ENCODE results near the gene FBLN2. TPM values are rescaled to one million over a fixed set of nuclear protein-coding genes. Genes with fewer than 3 reads are reported as not detected.

FBLN2 gene
- total RNA-seq, 1 donor from 2014 or later, result 1.3 TPM

DNA sequence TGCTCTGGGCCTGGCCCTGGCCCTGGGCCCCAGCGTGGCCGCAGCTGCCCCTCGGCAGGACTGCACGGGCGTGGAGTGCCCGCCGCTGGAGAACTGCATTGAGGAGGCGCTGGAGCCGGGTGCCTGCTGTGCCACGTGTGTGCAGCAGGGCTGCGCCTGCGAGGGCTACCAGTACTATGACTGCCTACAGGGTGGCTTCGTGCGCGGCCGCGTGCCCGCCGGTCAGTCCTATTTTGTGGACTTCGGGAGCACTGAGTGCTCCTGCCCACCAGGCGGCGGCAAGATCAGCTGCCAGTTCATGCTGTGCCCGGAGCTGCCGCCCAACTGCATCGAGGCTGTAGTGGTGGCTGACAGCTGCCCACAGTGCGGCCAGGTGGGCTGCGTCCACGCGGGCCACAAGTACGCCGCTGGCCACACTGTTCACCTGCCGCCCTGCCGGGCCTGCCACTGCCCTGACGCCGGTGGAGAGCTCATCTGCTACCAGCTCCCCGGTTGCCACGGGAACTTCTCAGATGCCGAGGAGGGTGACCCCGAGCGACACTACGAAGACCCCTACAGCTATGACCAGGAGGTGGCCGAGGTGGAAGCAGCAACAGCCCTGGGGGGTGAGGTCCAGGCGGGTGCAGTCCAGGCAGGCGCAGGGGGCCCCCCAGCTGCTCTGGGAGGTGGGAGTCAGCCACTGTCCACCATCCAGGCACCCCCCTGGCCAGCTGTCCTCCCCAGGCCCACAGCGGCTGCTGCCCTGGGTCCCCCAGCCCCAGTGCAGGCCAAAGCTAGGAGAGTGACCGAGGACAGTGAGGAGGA lies 21.7 kb downstream of the FBLN2 start:
- TF ChIP-seq, protein P1, sequence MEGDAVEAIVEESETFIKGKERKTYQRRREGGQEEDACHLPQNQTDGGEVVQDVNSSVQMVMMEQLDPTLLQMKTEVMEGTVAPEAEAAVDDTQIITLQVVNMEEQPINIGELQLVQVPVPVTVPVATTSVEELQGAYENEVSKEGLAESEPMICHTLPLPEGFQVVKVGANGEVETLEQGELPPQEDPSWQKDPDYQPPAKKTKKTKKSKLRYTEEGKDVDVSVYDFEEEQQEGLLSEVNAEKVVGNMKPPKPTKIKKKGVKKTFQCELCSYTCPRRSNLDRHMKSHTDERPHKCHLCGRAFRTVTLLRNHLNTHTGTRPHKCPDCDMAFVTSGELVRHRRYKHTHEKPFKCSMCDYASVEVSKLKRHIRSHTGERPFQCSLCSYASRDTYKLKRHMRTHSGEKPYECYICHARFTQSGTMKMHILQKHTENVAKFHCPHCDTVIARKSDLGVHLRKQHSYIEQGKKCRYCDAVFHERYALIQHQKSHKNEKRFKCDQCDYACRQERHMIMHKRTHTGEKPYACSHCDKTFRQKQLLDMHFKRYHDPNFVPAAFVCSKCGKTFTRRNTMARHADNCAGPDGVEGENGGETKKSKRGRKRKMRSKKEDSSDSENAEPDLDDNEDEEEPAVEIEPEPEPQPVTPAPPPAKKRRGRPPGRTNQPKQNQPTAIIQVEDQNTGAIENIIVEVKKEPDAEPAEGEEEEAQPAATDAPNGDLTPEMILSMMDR (IDR thresholded peaks at IDR 0.05), result no peak
- intact Hi-C loops (cut with micrococcal nuclease), result no loop called here
- Mint-ChIP-seq H3K4me3 (no peak overlapping the region), H3K9me3 (no peaks in the 10 kb centered on the region), H3K36me3 (ENCODE audit: low read depth) (no peaks in the 10 kb centered on the region), H3K4me1 (no peaks in the 10 kb centered on the region), H3K27ac (no peak overlapping the region), H3K27me3 (no peaks in the 10 kb centered on the region)
- ATAC-seq (ENCODE audit: low read depth) (no peak), DNase-seq (no peak)
- POLR2A ChIA-PET, result no interaction called here
- CTCF ChIA-PET, result no interaction called here

DNA sequence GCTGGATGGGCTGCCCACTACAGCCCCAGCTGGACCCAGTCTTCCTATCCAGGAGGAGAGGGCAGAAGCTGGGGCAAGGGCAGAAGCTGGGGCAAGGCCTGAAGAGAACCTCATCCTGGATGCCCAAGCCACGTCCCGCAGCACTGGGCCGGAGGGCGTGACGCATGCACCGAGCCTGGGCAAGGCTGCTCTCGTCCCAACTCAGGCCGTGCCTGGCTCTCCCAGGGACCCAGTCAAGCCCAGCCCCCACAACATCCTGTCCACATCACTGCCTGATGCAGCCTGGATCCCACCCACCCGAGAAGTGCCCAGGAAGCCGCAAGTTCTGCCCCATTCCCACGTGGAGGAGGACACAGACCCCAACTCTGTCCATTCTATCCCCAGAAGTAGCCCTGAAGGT lies 22.3 kb downstream of the FBLN2 start:
- no peaks in the 10 kb centered on the region for H3K9me3 Mint-ChIP-seq
- no peak overlapping the region for H3K27ac Mint-ChIP-seq
- no peak for ATAC-seq (ENCODE audit: low read depth)
- DNase-seq, result no peak
- no peaks in the 10 kb centered on the region for H3K4me1 Mint-ChIP-seq
- no peak overlapping the region for H3K4me3 Mint-ChIP-seq
- POLR2A ChIA-PET, result no interaction called here
- H3K36me3 Mint-ChIP-seq (ENCODE audit: low read depth), result no peaks in the 10 kb centered on the region
- intact Hi-C loops (cut with micrococcal nuclease), result no loop called here
- H3K27me3 Mint-ChIP-seq, result no peaks in the 10 kb centered on the region
- CTCF ChIA-PET, result no interaction called here
- TF ChIP-seq, protein P1 (IDR thresholded peaks at IDR 0.05), result no peak

DNA sequence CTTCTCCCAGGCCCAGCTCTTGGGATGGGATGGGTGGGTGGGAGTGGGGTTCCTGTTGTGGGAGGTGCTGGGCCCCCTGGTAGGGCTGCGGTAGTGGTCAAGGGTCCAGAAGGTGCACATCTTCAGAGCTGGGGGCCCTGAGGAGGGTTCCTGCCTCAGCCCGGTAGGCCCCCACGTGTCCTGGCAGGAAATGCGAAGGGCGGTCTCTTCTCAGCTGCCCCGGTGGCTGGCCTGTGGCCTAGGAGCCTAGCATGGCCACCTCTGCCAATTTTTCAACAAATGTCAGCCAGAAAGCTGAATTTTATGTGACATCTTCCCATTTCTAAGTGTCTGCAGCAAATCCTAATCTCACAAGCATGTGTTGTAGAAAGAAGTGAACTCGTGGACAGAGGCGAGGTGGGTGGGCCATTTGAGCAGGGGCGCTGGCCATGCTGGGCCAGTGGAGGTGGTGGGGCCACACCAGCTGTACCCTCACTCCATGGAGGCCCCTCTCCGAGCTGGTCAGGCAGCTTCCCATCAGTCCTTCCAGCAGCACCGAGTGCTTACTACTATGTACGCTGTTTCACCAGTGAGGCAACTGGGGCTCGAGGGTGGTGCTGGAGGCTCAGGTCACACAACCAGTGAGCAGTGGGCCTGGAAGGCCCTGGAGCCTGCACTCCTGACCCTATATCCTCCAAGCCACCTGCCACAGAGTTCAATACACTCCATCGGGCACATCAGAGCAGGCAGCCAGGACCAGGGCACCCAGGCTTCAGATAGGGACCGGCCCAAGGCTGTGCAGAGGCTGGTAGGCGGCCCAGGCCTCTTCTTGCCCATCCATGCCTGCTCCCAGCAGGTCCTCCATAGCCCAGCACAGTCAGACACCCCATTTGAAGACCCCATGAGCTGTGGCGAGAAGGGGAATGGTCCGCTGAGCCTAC lies 23.2 kb downstream of the FBLN2 start:
- H3K4me3 Mint-ChIP-seq, result no peak overlapping the region
- ATAC-seq (ENCODE audit: low read depth) (no peak), DNase-seq (no peak)
- H3K27me3 Mint-ChIP-seq, result no peaks in the 10 kb centered on the region
- TF ChIP-seq, protein P1 (IDR thresholded peaks at IDR 0.05), result no peak
- H3K27ac Mint-ChIP-seq, result no peak overlapping the region
- H3K4me1 Mint-ChIP-seq, result no peaks in the 10 kb centered on the region
- CTCF ChIA-PET, result no interaction called here
- POLR2A ChIA-PET, result no interaction called here
- H3K9me3 Mint-ChIP-seq, result no peaks in the 10 kb centered on the region
- intact Hi-C loops (cut with micrococcal nuclease), result no loop called here
- H3K36me3 Mint-ChIP-seq (ENCODE audit: low read depth), result no peaks in the 10 kb centered on the region

DNA sequence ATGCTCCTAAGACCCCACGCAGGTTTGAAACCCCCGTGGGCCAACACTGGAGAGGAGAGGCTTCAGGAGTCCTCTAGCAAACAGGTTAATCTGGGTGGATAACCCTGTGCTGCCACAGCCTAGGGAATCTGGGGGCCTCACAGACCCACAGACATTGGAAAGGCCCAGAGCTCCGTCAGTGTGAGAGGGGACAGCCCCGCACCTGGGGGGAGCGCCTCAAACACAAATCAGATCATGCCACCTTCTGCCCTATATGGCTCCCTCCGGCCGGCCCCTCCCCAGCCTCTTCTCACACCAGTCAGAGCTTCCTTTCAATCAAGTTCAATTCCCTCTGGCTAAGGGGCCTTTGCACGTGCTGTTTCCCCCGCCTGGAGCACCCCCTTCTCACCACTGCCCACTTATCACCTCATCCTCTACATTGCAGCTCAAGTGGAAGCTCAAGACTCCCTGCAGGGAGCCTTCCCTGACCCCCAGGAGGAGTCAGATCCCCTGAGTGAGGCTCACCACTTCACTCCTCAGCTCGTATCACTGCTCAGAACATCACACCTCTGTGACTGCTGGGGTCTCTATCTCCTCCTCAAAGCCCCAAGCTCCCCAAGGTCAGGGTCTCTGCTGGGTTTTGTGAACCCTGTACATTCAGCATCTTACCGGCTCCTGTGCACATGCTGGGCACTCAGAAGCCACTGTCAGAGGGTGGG lies 24.1 kb downstream of the FBLN2 start:
- DNase-seq (no peak), ATAC-seq (ENCODE audit: low read depth) (no peak)
- ChIA-PET CTCF (no interaction called here), POLR2A (no interaction called here)
- Mint-ChIP-seq H3K9me3 (no peaks in the 10 kb centered on the region), H3K36me3 (ENCODE audit: low read depth) (no peaks in the 10 kb centered on the region), H3K4me3 (no peak overlapping the region), H3K27me3 (no peaks in the 10 kb centered on the region), H3K27ac (no peak overlapping the region), H3K4me1 (no peaks in the 10 kb centered on the region)
- intact Hi-C loops (cut with micrococcal nuclease), result no loop called here
- TF ChIP-seq, protein P1 (IDR thresholded peaks at IDR 0.05), result no peak
